CD4-positive, alpha-beta T cell treated with Interleukin-15 for 1 hour (primary cell): ENCODE measurements around the gene MALRD1.

Source experiments
- DNase-seq: peaks from one replicate; pipeline ENCODE4 v3.0.0-alpha.2; 2020

The MALRD1 gene

DNA sequence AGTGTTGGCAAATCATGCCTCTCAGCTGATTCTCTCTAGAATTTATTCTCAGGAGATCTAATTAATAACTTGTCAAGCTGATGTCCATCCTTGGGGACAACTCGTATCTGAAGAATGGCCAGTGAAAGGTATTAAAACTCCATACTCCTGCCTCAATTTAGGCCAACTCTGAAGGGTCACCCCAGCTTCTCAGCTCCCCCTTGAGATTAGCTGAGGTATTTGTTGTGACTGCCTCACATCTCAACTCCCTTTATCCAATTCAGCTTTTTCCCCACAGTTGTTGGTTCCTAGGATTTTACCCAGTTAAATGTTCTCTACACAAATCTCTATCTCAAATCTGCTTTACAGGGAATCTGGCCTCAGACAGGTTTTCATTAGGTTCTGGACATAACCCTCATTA lies 182.4 kb downstream of the MALRD1 start:
- DNase-seq, result no peak

DNA sequence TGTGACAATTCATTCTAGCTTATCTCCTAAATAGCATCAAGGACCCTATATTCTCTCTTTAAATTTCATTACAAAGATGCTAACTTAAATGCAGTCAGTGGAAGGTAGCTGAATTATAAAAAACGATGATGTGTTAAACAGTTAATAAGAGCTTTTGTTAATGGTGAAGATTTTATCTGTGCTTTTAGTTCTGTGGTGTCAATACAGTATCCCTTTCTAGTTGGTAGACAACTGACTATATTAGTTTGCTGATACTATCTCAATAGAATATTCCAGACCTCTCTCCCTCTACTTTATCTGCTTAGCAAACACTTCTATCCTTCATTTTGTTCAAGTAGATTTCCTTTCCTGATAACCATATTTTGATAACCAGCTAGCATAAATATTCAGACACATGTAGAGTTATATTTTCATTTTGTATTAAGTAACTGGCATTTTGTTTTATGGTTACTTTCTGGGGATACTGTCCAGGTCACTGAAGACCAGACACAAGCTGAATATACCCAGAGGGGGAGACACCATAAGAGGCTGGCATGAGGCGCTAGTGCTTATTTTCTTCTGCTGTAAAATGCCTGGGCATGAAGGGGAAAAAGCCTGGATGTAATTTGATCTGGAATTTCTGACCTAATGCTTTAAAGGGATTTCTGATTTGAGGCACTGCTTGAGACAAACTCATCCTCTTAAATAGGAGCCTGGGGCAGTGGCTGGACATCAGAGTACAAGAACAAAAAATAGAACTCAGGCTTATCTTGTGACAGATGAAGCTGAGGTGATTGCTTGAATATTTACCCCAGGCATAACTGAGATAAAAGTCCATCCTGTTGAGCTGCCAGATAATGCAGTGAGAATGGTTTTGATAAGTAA lies 197.5 kb downstream of the MALRD1 start:
- no peak for DNase-seq

DNA sequence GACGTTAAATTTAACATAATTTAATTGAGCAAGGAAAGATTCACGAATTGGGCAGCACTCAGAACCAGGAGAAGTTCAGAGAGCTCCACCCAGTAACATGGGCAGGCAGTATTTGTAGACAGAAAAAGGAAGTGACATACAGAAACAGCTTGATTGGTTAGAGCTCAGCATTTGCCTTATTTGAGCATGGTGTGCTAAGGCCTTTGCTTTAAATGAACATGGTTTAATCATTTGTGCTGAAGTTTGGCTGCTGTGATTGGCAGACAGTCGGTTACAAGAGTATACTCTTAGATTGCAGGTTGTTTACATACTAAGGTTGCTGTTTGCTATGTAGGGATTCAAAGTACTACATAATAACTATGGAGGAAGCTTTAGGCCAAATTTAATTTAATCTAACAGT lies 199.2 kb downstream of the MALRD1 start:
- DNase-seq, result no peak

GRCh38 chr10:19250546-19250945 lies 201.9 kb downstream of the MALRD1 start:
- no peak for DNase-seq

- no peak for DNase-seq
Measured at GRCh38 chr10:19252531-19252930, 203.9 kb downstream of the MALRD1 start.

DNA sequence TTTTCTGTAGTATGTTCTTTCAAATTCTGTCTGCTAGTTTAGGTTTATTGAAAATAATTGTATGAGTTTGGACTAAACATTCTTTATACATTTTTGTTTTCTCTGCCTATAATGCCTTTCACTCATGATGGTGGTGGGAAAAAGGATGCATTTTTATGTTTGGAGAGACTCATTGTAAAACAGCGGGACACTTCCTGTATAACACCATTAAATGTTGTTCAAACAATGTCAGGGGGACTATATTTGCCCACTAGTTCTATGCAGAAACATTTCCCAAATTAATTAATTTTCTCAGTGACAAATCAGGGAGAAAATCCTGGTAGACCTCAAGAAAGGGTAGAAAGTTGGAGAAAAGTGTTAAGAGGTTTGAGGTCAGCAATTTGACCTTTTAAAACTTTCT lies 207.7 kb downstream of the MALRD1 start:
- no peak for DNase-seq

- no peak for DNase-seq
Measured at GRCh38 chr10:19263262-19263661, 214.7 kb downstream of the MALRD1 start.

- no peak for DNase-seq
Measured at GRCh38 chr10:19283285-19283684, 234.7 kb downstream of the MALRD1 start.

- no peak for DNase-seq
Measured at GRCh38 chr10:19283786-19284185, 235.2 kb downstream of the MALRD1 start.

GRCh38 chr10:19290770-19291169 lies 242.2 kb downstream of the MALRD1 start:
- no peak for DNase-seq

DNA sequence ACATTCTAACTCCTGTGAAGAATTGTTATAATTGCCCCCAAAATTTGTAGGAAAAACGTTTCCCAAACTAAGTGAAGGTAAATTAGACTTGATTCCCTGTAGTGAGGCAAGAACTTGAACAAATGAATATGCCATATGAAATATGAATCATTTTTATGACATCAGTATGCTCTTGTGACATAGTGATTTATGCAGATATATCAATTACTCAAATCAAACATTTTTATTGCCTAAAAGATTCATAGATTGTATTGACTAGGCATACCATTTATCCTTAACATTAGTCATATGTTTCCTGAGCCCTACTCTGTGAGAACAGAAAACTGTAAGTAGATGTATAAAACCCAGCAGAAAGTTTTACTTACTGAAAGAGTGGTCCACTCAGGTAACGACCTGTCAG lies 245.6 kb downstream of the MALRD1 start:
- DNase-seq, result no peak

DNA sequence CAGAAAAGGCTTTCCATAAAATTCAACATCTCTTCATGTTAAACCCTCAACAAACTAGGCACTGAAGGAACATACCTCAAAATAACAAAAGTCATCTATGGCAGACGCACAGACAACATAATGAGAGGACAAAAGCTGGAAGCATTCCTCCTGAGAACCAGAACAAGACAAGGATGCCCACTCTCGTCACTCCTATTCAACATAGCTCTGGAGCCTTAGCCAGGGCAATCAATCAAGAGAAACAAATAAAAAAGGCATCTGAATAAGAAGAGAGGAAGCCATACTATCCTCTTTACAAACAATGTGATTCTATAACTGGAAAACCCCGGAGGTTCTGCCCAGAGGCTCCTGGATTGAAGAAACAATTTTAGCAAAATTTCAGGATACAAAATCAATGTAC lies 251.0 kb downstream of the MALRD1 start:
- DNase-seq, result no peak

- no peak for DNase-seq
Measured at GRCh38 chr10:19302117-19302516, 253.5 kb downstream of the MALRD1 start.

GRCh38 chr10:19310066-19310465 lies 261.5 kb downstream of the MALRD1 start:
- DNase-seq, result no peak

DNA sequence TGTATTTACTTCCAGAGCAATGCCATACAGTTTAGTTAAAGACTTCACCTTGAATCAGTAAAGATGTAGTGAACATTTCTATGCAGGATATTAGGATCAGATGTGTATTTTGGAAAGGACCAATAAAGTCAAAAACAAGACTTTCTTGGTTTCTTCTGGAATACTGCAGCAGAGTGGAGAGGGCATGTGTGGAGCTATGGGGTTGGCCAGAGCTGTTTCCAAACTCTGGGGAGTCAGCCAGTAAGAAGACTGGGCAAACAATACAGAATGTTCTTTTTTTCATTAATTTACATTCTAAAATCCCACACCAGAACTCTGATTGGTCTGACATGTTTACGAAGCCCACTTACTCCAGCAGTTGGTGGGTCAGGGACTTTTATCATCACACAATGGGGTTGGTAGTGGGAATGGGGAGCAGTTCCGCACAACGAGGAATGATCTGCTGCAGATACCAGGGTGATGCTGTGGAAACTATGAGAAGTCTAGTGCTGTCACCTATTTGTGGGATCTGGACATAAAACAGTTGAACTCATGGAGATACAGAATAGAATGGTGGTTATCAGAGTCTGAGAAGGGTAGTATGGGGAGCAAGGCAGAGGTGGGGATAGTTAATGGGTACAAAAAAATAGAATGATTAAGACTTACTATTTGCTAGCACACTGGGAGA lies 267.7 kb downstream of the MALRD1 start:
- no peak for DNase-seq

DNA sequence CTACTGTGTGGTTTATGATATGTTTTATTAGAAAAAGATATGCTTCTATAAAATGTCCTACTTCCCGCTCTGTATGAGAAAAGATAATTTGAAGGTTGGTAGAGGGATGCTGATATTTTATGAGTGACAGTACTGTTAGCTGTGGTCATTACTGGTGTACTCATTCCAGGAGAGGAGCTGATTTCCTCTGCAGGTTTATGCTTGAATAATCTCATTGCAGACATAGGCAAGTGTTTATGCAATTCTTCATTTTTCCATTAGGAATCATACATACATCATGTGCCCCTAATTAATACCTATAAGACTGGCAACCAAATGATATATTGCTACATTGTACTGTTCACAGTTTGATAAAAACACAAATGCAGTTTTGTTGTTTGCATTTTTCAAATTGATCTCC lies 269.4 kb downstream of the MALRD1 start:
- DNase-seq, result no peak

GRCh38 chr10:19325581-19325980 lies 277.0 kb downstream of the MALRD1 start:
- no peak for DNase-seq

GRCh38 chr10:19328582-19328981 lies 280.0 kb downstream of the MALRD1 start:
- no peak for DNase-seq

GRCh38 chr10:19329475-19329874 lies 280.9 kb downstream of the MALRD1 start:
- no peak for DNase-seq

- DNase-seq, result no peak
Measured at GRCh38 chr10:19332304-19332703, 283.7 kb downstream of the MALRD1 start.

DNA sequence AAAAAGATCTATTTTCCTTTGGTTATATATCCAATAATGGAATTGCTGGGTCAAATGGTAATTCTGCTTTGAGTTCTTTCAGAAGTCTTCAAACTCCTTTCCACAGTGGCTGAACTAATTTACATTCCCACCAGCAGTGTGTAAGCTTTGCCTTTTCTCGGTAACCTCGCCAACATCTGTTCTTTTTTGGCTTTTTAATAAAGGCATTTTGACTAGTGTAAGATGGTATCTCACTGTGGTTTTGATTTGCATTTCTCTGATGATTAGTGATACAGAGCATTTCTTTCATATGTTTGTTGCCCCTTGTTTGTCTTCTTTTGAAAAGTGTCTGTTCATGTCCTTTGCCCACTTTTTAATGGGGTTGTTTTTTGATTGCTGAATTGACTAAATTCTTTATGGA lies 285.0 kb downstream of the MALRD1 start:
- no peak for DNase-seq

- DNase-seq, result no peak
Measured at GRCh38 chr10:19347621-19348020, 299.0 kb downstream of the MALRD1 start.

- DNase-seq, result no peak
Measured at GRCh38 chr10:19367176-19367575, 318.6 kb downstream of the MALRD1 start.

DNA sequence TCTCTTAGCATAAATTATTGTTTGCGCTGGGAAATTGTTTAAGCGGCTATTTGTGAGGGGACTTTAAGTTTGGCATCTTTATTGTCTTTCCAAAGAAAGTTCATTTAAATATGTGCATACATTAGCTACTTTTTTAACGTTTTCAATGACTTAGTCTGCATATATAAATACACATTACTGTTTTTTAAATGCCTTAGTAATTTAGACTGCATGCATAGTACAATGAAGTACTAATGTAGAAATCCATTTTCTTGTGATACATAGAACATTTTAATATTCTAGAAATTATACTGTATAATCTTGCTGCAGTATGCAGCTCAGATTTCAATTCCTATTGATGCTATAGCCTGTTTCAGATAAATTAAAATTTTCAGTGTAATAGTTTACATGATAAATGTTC lies 325.4 kb downstream of the MALRD1 start:
- DNase-seq, result no peak
